CD4-positive, alpha-beta T cell (primary cell): Measurements from ENCODE around the gene ALKBH6. TPM values are rescaled to one million over a fixed set of nuclear protein-coding genes. Genes with fewer than 3 reads are reported as not detected.

Experiments used
- ATAC-seq: fragments of 200-7000 bp; cut with Tn5 transposase; one replicate; pipeline ENCODE4 v1.10.0; 2022; ENCODE audit warnings: mild to moderate bottlenecking; ENCODE audit not compliant: poor library complexity
- CTCF ChIA-PET: fragments of 350-600 bp; sonication (Branson Sonifier 250); formaldehyde crosslinking; loops from one replicate; lab custom pipeline; 2021; ENCODE audit warnings: antibody characterized with exemption, inconsistent platforms; lab: Charles Lee
- POLR2A ChIA-PET: fragments of 350-600 bp; sonication (Branson Sonifier 250); formaldehyde crosslinking; loops from one replicate; lab custom pipeline; 2021; ENCODE audit warnings: antibody characterized with exemption, inconsistent platforms; lab: Charles Lee
- DNase-seq, 14 experiments: peaks; one replicate each; pipeline ENCODE4 v3.0.0-alpha.2; 2013 to 2020; ENCODE audit warnings: mixed read lengths in 2 of 14
- H3K27ac ChIP-seq, 2 donors: one replicate each; pipeline versions ENCODE4 v1.5.1 to v1.7.0; 2013; ENCODE audit warnings: low read length in 2 of 2, low read depth in 1 of 2, mild to moderate bottlenecking in 1 of 2
- H3K27me3 ChIP-seq, 2 experiments: 1 replicate in 1 of 2; 2 replicates in 1 of 2; pipeline versions ENCODE4 v1.6.1 to v1.7.0; 2013; ENCODE audit warnings: low read length in 2 of 2, control low read depth in 1 of 2, mild to moderate bottlenecking in 1 of 2, moderate library complexity in 1 of 2; ENCODE audit not compliant: insufficient read depth in 2 of 2, control insufficient read depth in 1 of 2
- H3K36me3 ChIP-seq: one replicate; pipeline ENCODE4 v1.6.1; 2013; ENCODE audit warnings: low read length, control low read depth; ENCODE audit not compliant: insufficient read depth
- H3K4me1 ChIP-seq: one replicate; pipeline ENCODE4 v1.6.1; 2013; ENCODE audit warnings: low read length, control low read depth; ENCODE audit not compliant: insufficient read depth
- H3K4me3 ChIP-seq: one replicate; pipeline ENCODE4 v1.5.1; 2013; ENCODE audit warnings: mild to moderate bottlenecking, low read length, moderate library complexity
- H3K9me3 ChIP-seq, 2 experiments: 1 replicate in 1 of 2; 2 replicates in 1 of 2; pipeline versions ENCODE4 v1.6.1 to v1.7.0; 2013; ENCODE audit warnings: low read length in 2 of 2, mild to moderate bottlenecking in 2 of 2, control low read depth in 1 of 2, moderate library complexity in 1 of 2; ENCODE audit not compliant: control insufficient read depth in 1 of 2, insufficient read depth in 1 of 2
- H3K27ac Mint-ChIP-seq: one replicate; pipeline ENCODE4 v1.8.0; 2020; ENCODE audit warnings: mixed read lengths
- H3K27me3 Mint-ChIP-seq: one replicate; pipeline ENCODE4 v1.8.0; 2021; ENCODE audit warnings: mixed read lengths
- H3K36me3 Mint-ChIP-seq: one replicate; pipeline ENCODE4 v1.8.0; 2021; ENCODE audit warnings: low read depth, mixed read lengths
- H3K4me1 Mint-ChIP-seq: one replicate; pipeline ENCODE4 v1.8.0; 2021; ENCODE audit warnings: low read depth, mixed read lengths
- H3K4me3 Mint-ChIP-seq: one replicate; pipeline ENCODE4 v1.8.0; 2020; ENCODE audit warnings: mild to moderate bottlenecking, mixed read lengths
- H3K9me3 Mint-ChIP-seq: one replicate; pipeline ENCODE4 v1.8.0; 2020; ENCODE audit warnings: mixed read lengths
- CTCF ChIP-seq: fragments of 200-600 bp; IDR thresholded peaks from one replicate; pipeline ENCODE4 v1.8.0; 2022; ENCODE audit warnings: antibody characterized with exemption, mild to moderate bottlenecking
- intact Hi-C, 2 experiments: fragments of 100-400 bp; cut with DNase I in 1 of 2; cut with micrococcal nuclease in 1 of 2; formaldehyde crosslinking; loops; one replicate each; pipeline versions ENCODE4 v1.15.1 to v1.9.0; 2023 to 2025; cut with DNase I, micrococcal nuclease
- total RNA-seq, 174 experiments: library from RNA in 2 of 174; stranded (reverse) in 2 of 174; gene quantifications; one replicate each; pipeline ENCODE4 v1.2.3 and lab custom pipeline; 2021 to 2026

Gene ALKBH6
- total RNA-seq, 2 experiments from 2014 or later: 38.1 to 41.8 TPM

GRCh38 chr19:36059180-36059910 is 45.3 kb upstream of the ALKBH6 start:
- DNase-seq (no peak), ATAC-seq (no peak)
- peaks cover 11% of the 10 kb centered on the region for H3K4me1 ChIP-seq
- no peaks in the 10 kb centered on the region for H3K27me3 ChIP-seq
- H3K27ac ChIP-seq: no peak overlapping the region
- Mint-ChIP-seq H3K27ac (no peak overlapping the region), H3K4me3 (no peak overlapping the region), H3K27me3 (no peaks in the 10 kb centered on the region), H3K36me3 (peaks cover 3% of the 10 kb centered on the region), H3K4me1 (peaks cover 15% of the 10 kb centered on the region), H3K9me3 (no peaks in the 10 kb centered on the region)
- ChIA-PET POLR2A (no interaction called here), CTCF (no interaction called here)
- TF ChIP-seq CTCF: no peak
- intact Hi-C loops: loop anchor here in 1 of 2 experiments (5.0 kb wide), 1 partner anchor 282 kb away; the partner anchor contains the start of gene ARHGAP33
- no peaks in the 10 kb centered on the region for H3K36me3 ChIP-seq
- H3K9me3 ChIP-seq: no peaks in the 10 kb centered on the region
- no peak overlapping the region for H3K4me3 ChIP-seq

- CTCF ChIA-PET: no interaction called here
- Mint-ChIP-seq H3K27me3 (no peaks in the 10 kb centered on the region), H3K4me1 (peaks cover 22% of the 10 kb centered on the region), H3K27ac (no peak overlapping the region), H3K9me3 (no peaks in the 10 kb centered on the region), H3K36me3 (peaks cover 11% of the 10 kb centered on the region), H3K4me3 (no peak overlapping the region)
- intact Hi-C loops: loop anchor here in 1 of 2 experiments (5.0 kb wide), 1 partner anchor 281 kb away; the partner anchor contains the start of gene ARHGAP33
- no peak for DNase-seq
- POLR2A ChIA-PET: no interaction called here
- TF ChIP-seq CTCF: no peak
- H3K9me3 ChIP-seq: no peaks in the 10 kb centered on the region
- H3K4me3 ChIP-seq: no peak overlapping the region
- H3K4me1 ChIP-seq: peaks cover 15% of the 10 kb centered on the region
- H3K27ac ChIP-seq: no peak overlapping the region
- no peaks in the 10 kb centered on the region for H3K27me3 ChIP-seq
- H3K36me3 ChIP-seq: no peaks in the 10 kb centered on the region
- no peak for ATAC-seq
These were observed 44.6 kb upstream of the ALKBH6 start for GRCh38 chr19:36058481-36059179.

- Histone ChIP-seq H3K27me3 (no peaks in the 10 kb centered on the region), H3K9me3 (no peaks in the 10 kb centered on the region), H3K27ac (peak within 1 kb of the TSS; percentile 92 to 96), H3K4me3 (peak within 1 kb of the TSS; percentile 82), H3K36me3 (peaks cover 3% of the 10 kb centered on the region), H3K4me1 (peaks cover 24% of the 10 kb centered on the region)
- ATAC-seq: peak; percentile 71
- H3K9me3 Mint-ChIP-seq: no peaks in the 10 kb centered on the region
- peak within 1 kb of the TSS; percentile 97 for H3K4me3 Mint-ChIP-seq
- DNase-seq: peak in 12 of 14 experiments; percentile 89 to 96 (median 92)
- peak within 1 kb of the TSS; percentile 100 for H3K27ac Mint-ChIP-seq
- peak; percentile 34 for TF ChIP-seq CTCF
- POLR2A ChIA-PET: interaction anchor here (1.2 to 2.5 kb wide), 8 partner anchors 41 to 310 kb away, joined by 3 to 21 read pairs (median 5); partner anchors contain the start of genes ALKBH6, POLR2I, TBCB and U2AF1L4
- H3K4me1 Mint-ChIP-seq: peaks cover 37% of the 10 kb centered on the region
- intact Hi-C loops: loop anchor here (1.0 to 5.0 kb wide), 8 partner anchors 41 to 278 kb away; partner anchors contain the start of genes ALKBH6 (in 2 of the 2), POLR2I (in 2 of the 2), SDHAF1 (in 2 of the 2) and ARHGAP33 (in 1 of the 2)
- no peaks in the 10 kb centered on the region for H3K27me3 Mint-ChIP-seq
- CTCF ChIA-PET: interaction anchor here (1.2 to 1.4 kb wide), 2 partner anchors 73 kb away, joined by 4 read pairs; no protein-coding TSS in a partner anchor
- H3K36me3 Mint-ChIP-seq: peaks cover 16% of the 10 kb centered on the region
These were observed 41.0 kb upstream of the ALKBH6 start, which contains the start of gene WDR62 for GRCh38 chr19:36054733-36055686. TSS of gene WDR62 (plus strand) at chr19:36054897. CDS start at chr19:36054972, 75 bp downstream.
